D721Med (cell line): Measurements from ENCODE around the gene PLCD3.
A peak's percentile ranks its signal among the peaks of the same experiment; 100 is the strongest.

ENCODE experiments used
- DNase-seq: peaks from one replicate; pipeline ENCODE4 v3.0.0; 2011; ENCODE audit warnings: low spot score; ENCODE audit not compliant: insufficient read length
- FAIRE-seq: peaks from 2 replicates; lab custom pipeline; 2011; peaks lifted over from hg19 to GRCh38; lab: Jason Lieb, UNC
- CTCF ChIP-seq: IDR thresholded peaks from 2 replicates; pipeline ENCODE4 v1.5.1; 2012; ENCODE audit warnings: mild to moderate bottlenecking, control low read depth; ENCODE audit not compliant: insufficient read depth; ENCODE audit errors: missing control alignments

Gene PLCD3

GRCh38 chr17:45130681-45131615, 1.4 kb downstream of the PLCD3 start:
- DNase-seq (no peak), FAIRE-seq (no peak)
- TF ChIP-seq CTCF = no peak

GRCh38 chr17:45129940-45130680, 2.2 kb downstream of the PLCD3 start:
- FAIRE-seq (no peak), DNase-seq (no peak)
- TF ChIP-seq CTCF = no peak

- FAIRE-seq (peak; percentile 51), DNase-seq (peak; percentile 90)
- TF ChIP-seq CTCF = no peak
Measured at GRCh38 chr17:45129426-45129939, 2.8 kb downstream of the PLCD3 start.

GRCh38 chr17:45128989-45129388, 3.3 kb downstream of the PLCD3 start:
- FAIRE-seq (no peak), DNase-seq (no peak)
- no peak for TF ChIP-seq CTCF

GRCh38 chr17:45128331-45128730, 4.0 kb downstream of the PLCD3 start:
- FAIRE-seq = no peak
- TF ChIP-seq CTCF = no peak
- DNase-seq = no peak

GRCh38 chr17:45127548-45128300, 4.6 kb downstream of the PLCD3 start:
- DNase-seq = no peak
- TF ChIP-seq CTCF = no peak
- FAIRE-seq = no peak
